GM12865 (cell line): Measurements from ENCODE around the gene DAB1.

Source experiments
- DNase-seq: peaks from one replicate; pipeline ENCODE4 v3.0.0; 2010; ENCODE audit warnings: low read depth
- H3K4me3 ChIP-seq: 2 replicates; pipeline ENCODE4 v1.5.1; 2011; ENCODE audit warnings: mild to moderate bottlenecking, low read depth, low read length, control low read depth
- TF ChIP-seq, protein P1 (sequence below): IDR thresholded peaks from 2 replicates; pipeline ENCODE4 v1.5.1; 2011; ENCODE audit warnings: low read length, control low read depth, low read depth, inconsistent platforms; ENCODE audit not compliant: insufficient read depth; ENCODE audit errors: missing control alignments

Gene DAB1

DNA sequence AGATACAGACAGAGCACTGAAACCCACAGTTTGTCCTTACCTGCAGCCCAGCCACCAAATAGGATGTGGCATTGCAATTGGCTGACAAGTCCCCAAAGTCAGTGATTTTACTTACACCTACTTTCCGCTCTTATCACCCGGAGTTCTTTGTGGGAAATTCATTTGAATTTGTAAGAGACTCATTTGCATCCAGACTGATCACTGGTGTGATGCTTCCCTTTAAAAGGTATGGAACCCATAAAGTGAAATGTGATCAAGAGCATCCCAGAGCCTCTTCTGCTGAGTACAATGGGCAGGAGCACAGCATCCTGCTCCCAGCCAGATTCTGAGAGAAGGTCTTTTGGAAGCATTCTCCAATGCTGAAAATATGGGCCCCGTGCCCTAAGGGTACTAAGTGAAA lies 161.4 kb downstream of the DAB1 start:
- DNase-seq: no peak
- no peak overlapping the region for H3K4me3 ChIP-seq
- TF ChIP-seq, protein P1, sequence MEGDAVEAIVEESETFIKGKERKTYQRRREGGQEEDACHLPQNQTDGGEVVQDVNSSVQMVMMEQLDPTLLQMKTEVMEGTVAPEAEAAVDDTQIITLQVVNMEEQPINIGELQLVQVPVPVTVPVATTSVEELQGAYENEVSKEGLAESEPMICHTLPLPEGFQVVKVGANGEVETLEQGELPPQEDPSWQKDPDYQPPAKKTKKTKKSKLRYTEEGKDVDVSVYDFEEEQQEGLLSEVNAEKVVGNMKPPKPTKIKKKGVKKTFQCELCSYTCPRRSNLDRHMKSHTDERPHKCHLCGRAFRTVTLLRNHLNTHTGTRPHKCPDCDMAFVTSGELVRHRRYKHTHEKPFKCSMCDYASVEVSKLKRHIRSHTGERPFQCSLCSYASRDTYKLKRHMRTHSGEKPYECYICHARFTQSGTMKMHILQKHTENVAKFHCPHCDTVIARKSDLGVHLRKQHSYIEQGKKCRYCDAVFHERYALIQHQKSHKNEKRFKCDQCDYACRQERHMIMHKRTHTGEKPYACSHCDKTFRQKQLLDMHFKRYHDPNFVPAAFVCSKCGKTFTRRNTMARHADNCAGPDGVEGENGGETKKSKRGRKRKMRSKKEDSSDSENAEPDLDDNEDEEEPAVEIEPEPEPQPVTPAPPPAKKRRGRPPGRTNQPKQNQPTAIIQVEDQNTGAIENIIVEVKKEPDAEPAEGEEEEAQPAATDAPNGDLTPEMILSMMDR: no peak

DNA sequence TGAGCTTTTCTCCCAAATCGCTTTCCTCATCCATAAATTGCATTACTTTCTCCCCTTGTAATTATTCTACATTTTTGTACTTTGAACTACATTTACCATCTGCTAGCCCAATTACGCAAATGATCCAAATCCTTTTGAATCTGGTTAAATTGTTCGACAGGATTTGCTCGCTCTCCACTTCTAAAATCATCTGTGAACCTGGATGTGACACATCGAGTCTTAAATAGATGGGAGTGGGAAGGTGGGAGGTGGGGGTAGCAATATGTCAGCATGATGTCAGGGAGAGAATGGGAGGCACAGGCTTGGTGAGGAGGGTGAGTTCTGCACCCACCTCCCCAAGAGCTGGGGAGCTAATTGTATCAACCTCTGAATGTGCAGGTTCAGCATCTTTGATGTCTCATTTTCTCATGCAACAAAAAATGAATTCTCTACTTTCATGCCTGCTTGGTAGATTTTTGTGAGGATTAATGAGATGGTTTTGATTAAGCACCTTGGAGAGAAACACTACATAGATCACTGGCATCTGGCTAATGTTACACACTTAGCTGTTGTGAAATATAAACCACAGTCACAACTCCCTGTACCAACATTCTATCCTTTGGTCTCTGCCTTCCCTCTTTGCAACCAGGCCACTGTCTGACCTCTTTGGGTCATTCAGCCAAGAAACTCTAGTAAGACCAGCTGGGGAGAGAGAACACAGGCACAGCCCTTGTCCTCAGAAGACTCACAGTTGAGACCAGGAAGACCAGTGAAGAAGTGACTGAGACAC lies 165.1 kb downstream of the DAB1 start:
- TF ChIP-seq, protein P1: no peak
- no peak for DNase-seq
- no peak overlapping the region for H3K4me3 ChIP-seq

DNA sequence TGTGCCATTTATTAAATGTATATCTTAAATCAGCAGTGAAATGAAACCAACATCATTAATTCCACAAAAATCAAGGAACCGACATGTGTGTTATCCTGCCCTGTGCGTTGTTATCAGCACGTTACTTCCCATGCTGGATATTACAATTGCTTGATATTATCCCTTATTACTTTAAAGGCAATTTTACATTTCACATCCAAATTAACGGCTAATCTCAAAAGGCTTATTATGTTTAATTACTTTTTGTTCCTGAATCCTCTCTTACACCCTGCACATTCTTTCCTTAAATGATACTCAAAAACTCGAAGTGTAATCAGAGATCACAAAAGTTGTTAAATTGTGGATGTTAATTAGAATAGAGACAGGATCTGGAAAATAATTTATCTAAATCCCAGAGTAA lies 167.9 kb downstream of the DAB1 start:
- TF ChIP-seq, protein P1: no peak
- H3K4me3 ChIP-seq: no peak overlapping the region
- DNase-seq: no peak

DNA sequence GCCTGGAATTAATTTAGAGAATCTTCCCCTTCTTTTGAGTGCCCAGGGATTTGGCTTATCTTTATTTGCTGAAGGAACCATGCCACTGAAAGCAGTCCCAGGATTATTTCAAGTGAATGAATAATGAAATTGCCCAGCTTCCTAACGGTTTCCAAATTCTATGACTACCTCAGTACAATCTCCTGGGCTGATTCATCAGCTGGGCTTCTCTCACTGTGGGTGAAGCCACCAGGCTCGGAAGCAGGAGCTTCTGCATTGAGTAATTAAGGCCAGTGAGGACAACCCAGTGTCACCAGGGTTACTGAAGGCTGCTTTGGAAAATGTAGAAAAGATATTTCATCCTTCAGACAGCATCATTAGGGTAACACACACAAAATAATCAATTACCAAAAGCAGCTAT lies 169.8 kb downstream of the DAB1 start:
- no peak for DNase-seq
- H3K4me3 ChIP-seq: no peak overlapping the region
- TF ChIP-seq, protein P1: no peak

DNA sequence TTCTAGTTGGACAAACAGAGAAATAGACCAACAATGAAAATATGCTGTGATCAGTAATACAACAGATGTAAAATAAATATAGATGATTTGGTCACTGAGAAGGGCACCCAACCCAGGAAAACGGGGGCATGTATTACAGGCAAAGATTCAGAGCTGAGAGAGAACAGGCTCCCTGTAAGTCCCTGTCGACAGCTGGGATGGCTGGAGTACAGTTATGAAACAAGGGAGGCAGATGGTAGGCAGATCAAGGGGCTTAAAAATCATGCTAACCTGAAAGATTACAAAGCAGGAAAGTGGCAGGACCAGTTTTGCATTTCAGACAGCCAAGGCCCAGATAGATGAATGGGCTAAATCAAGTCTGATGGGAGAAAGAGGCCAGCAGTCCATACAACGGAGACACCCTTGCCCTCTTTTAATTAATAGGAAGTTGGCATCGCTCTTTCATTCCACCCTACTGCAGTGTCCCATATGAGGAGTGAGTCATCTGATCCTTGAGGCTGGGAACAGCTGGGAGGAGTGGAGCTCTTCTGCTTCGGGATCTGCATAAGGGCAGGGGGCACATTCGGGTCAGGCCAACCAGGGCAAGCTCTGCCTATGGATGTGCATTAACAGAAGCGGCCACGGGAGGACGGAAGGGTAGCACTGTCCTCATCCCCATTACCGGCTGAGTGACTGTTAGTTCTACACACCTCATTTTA lies 171.1 kb downstream of the DAB1 start:
- DNase-seq: no peak
- TF ChIP-seq, protein P1: no peak
- no peak overlapping the region for H3K4me3 ChIP-seq

DNA sequence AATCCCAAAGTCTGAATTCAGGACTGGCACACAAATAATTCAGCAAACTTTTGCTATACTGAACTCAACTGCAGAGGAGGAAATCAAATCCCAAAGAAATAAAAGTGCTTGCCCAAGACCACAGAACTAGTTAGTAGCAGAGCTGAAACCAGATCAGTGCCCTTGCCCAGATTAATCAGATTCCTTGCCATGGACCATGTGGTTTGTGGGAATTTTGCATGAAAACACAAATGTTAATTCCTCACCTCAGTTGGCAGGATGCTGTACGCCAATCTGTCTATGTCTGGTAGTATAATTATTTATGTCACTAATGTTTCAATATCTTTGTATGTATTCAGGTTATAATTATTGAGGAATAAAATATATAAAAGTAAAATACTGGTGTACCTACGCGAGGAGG lies 173.8 kb downstream of the DAB1 start:
- DNase-seq: no peak
- TF ChIP-seq, protein P1: no peak
- H3K4me3 ChIP-seq: no peak overlapping the region
